Measurements from ENCODE around the gene COL27A1. TPM values are rescaled to one million over a fixed set of nuclear protein-coding genes. Genes with fewer than 3 reads are reported as not detected.

COL27A1 gene
- total RNA-seq, 1 donor from 2014 or later: 0.33 TPM

GRCh38 chr9:114287001-114287762 is 131.8 kb downstream of the COL27A1 start:
- no peaks in the 10 kb centered on the region for H3K36me3 Mint-ChIP-seq (ENCODE audit: low read depth)
- no peaks in the 10 kb centered on the region for H3K9me3 Mint-ChIP-seq
- no peak for TF ChIP-seq CTCF (IDR thresholded peaks at IDR 0.05)
- no peak overlapping the region for H3K4me3 Mint-ChIP-seq
- peaks cover 2% of the 10 kb centered on the region for H3K4me1 Mint-ChIP-seq
- intact Hi-C loops (cut with micrococcal nuclease): no loop called here
- DNase-seq: no peak
- CTCF ChIA-PET: no interaction called here
- POLR2A ChIA-PET: no interaction called here
- H3K27ac Mint-ChIP-seq: no peak overlapping the region
- no peak for ATAC-seq (ENCODE audit: low read depth)
- peaks cover 4% of the 10 kb centered on the region for H3K27me3 Mint-ChIP-seq

- ChIA-PET POLR2A (no interaction called here), CTCF (no interaction called here)
- intact Hi-C loops (cut with micrococcal nuclease): no loop called here
- Mint-ChIP-seq H3K27me3 (peaks cover 4% of the 10 kb centered on the region), H3K36me3 (ENCODE audit: low read depth) (no peaks in the 10 kb centered on the region), H3K4me3 (no peak overlapping the region), H3K4me1 (peaks cover 2% of the 10 kb centered on the region), H3K27ac (no peak overlapping the region), H3K9me3 (no peaks in the 10 kb centered on the region)
- no peak for TF ChIP-seq CTCF (IDR thresholded peaks at IDR 0.05)
- no peak for ATAC-seq (ENCODE audit: low read depth)
- DNase-seq: no peak
Observed at GRCh38 chr9:114287763-114288192, 132.4 kb downstream of the COL27A1 start.

GRCh38 chr9:114288193-114289091 is 133.1 kb downstream of the COL27A1 start:
- POLR2A ChIA-PET: no interaction called here
- Mint-ChIP-seq H3K36me3 (ENCODE audit: low read depth) (no peaks in the 10 kb centered on the region), H3K9me3 (no peaks in the 10 kb centered on the region), H3K27me3 (peaks cover 4% of the 10 kb centered on the region), H3K27ac (no peak overlapping the region), H3K4me3 (no peak overlapping the region), H3K4me1 (peaks cover 2% of the 10 kb centered on the region)
- CTCF ChIA-PET: no interaction called here
- TF ChIP-seq CTCF (IDR thresholded peaks at IDR 0.05): no peak
- DNase-seq: no peak
- no peak for ATAC-seq (ENCODE audit: low read depth)
- intact Hi-C loops (cut with micrococcal nuclease): no loop called here

- TF ChIP-seq CTCF (IDR thresholded peaks at IDR 0.05): no peak
- H3K27ac Mint-ChIP-seq: no peak overlapping the region
- intact Hi-C loops (cut with micrococcal nuclease): no loop called here
- no peak overlapping the region for H3K4me3 Mint-ChIP-seq
- CTCF ChIA-PET: no interaction called here
- H3K9me3 Mint-ChIP-seq: no peaks in the 10 kb centered on the region
- peaks cover 2% of the 10 kb centered on the region for H3K4me1 Mint-ChIP-seq
- ATAC-seq (ENCODE audit: low read depth) (no peak), DNase-seq (no peak)
- POLR2A ChIA-PET: no interaction called here
- H3K27me3 Mint-ChIP-seq: peaks cover 3% of the 10 kb centered on the region
- H3K36me3 Mint-ChIP-seq (ENCODE audit: low read depth): no peaks in the 10 kb centered on the region
Observed at GRCh38 chr9:114289106-114289505, 133.8 kb downstream of the COL27A1 start.

Data from activated B cell treated with CpG ODN at 0.5 μM for 24 hours (primary cell).